Chondrocyte (in vitro differentiated cells): ENCODE results near the gene RPL13A. TPM values are rescaled to one million over a fixed set of nuclear protein-coding genes. Genes with fewer than 3 reads are reported as not detected.
"Not testable (repeated sequence)": the region's sequence is repeated elsewhere in the genome, so short reads cannot be mapped to it uniquely, and the experiment has no call there.

Source experiments
- DNase-seq: peaks from one replicate; pipeline ENCODE4 v3.0.0; 2021; ENCODE audit warnings: mixed read lengths, low spot score
- H3K27ac Mint-ChIP-seq: one replicate; pipeline ENCODE4 v1.8.0; 2021; ENCODE audit warnings: mild to moderate bottlenecking, moderate library complexity, mixed read lengths; ENCODE audit not compliant: unreplicated experiment
- H3K27me3 Mint-ChIP-seq: 2 replicates; pipeline ENCODE4 v1.8.0; 2021; ENCODE audit warnings: low read depth, mixed read lengths
- H3K36me3 Mint-ChIP-seq: 2 replicates; pipeline ENCODE4 v1.8.0; 2021; ENCODE audit warnings: low read depth, mixed read lengths
- H3K4me1 Mint-ChIP-seq: 2 replicates; pipeline ENCODE4 v1.8.0; 2021; ENCODE audit warnings: low read depth, mild to moderate bottlenecking, mixed read lengths
- H3K4me3 Mint-ChIP-seq: one replicate; pipeline ENCODE4 v1.8.0; 2021; ENCODE audit warnings: mild to moderate bottlenecking, moderate library complexity, mixed read lengths; ENCODE audit not compliant: unreplicated experiment
- H3K9me3 Mint-ChIP-seq: 2 replicates; pipeline ENCODE4 v1.8.0; 2021; ENCODE audit warnings: low read depth, mixed read lengths
- CTCF ChIP-seq: fragments of 200-600 bp; sonication (generic); IDR thresholded peaks from 2 replicates; pipeline ENCODE4 v1.5.0; 2021; ENCODE audit warnings: antibody characterized with exemption, mild to moderate bottlenecking, moderate library complexity
- total RNA-seq: library from RNA; stranded (reverse); gene quantifications from 3 replicates; pipeline ENCODE4 v1.2.1, GENCODE V29; 2021

Gene RPL13A
- total RNA-seq, 1 donor from 2014 or later = 1,602 TPM

GRCh38 chr19:49441210-49441959 lies 46.0 kb upstream of the RPL13A start, which contains the start of gene SLC17A7:
Gene SLC17A7 (minus strand): TSS chr19:49441527. CDS start chr19:49441379, 148 bp downstream.
- H3K36me3 Mint-ChIP-seq = no peaks in the 10 kb centered on the region
- no peak for DNase-seq
- no peaks in the 10 kb centered on the region for H3K9me3 Mint-ChIP-seq
- peak within 1 kb of the TSS; percentile 76 for H3K4me3 Mint-ChIP-seq
- peak; percentile 37 for TF ChIP-seq CTCF
- H3K27me3 Mint-ChIP-seq = peaks cover 57% of the 10 kb centered on the region
- peaks cover 21% of the 10 kb centered on the region for H3K4me1 Mint-ChIP-seq
- peak within 1 kb of the TSS; percentile 22 for H3K27ac Mint-ChIP-seq

GRCh38 chr19:49441960-49442350 lies 45.5 kb upstream of the RPL13A start:
- H3K4me3 Mint-ChIP-seq = peak overlapping the region; percentile 76
- DNase-seq = no peak
- H3K9me3 Mint-ChIP-seq = no peaks in the 10 kb centered on the region
- H3K4me1 Mint-ChIP-seq = peaks cover 21% of the 10 kb centered on the region
- H3K27me3 Mint-ChIP-seq = peaks cover 51% of the 10 kb centered on the region
- H3K27ac Mint-ChIP-seq = peak overlapping the region; percentile 1
- no peak for TF ChIP-seq CTCF
- no peaks in the 10 kb centered on the region for H3K36me3 Mint-ChIP-seq

- H3K4me1 Mint-ChIP-seq = peaks cover 21% of the 10 kb centered on the region
- peak overlapping the region; percentile 22 for H3K27ac Mint-ChIP-seq
- no peaks in the 10 kb centered on the region for H3K36me3 Mint-ChIP-seq
- H3K27me3 Mint-ChIP-seq = peaks cover 48% of the 10 kb centered on the region
- no peak for DNase-seq
- no peaks in the 10 kb centered on the region for H3K9me3 Mint-ChIP-seq
- TF ChIP-seq CTCF = no peak
- H3K4me3 Mint-ChIP-seq = peak overlapping the region; percentile 76
These were observed 45.1 kb upstream of the RPL13A start for GRCh38 chr19:49442354-49442753.

DNA sequence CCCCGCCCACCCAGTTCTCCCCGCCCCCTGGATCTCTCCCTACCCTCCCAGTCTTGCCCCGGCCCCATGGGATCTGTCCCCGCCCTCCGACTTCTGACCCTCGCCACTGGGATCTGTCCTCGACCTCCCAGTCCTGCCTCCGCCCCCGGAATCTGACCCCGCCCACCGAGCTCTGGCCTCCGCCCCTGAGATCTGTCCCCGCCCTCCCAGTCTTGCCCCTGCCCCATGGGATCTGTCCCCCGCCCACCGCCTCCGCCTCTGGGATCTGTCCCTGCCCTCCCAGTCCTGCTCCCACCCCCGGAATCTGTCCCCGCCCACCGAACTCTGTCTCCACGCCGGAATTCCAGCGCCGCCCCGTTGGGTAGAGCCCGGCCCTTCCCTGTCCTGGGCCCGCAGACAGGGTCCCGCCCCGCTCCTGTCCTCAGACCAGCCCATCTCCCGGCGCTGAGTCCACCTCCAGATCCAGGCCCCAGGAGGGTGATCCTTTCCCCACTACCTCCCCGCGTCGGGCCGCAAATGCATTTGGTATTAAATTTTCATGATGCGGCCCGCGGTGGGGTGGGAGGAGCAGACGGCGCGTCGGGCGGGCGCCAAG lies 44.5 kb upstream of the RPL13A start:
- peaks cover 43% of the 10 kb centered on the region for H3K27me3 Mint-ChIP-seq
- H3K36me3 Mint-ChIP-seq = no peaks in the 10 kb centered on the region
- peak overlapping the region; percentile 76 for H3K4me3 Mint-ChIP-seq
- no peak for TF ChIP-seq CTCF
- H3K9me3 Mint-ChIP-seq = no peaks in the 10 kb centered on the region
- H3K4me1 Mint-ChIP-seq = peaks cover 21% of the 10 kb centered on the region
- H3K27ac Mint-ChIP-seq = peak overlapping the region; percentile 87
- DNase-seq = peak; percentile 96

DNA sequence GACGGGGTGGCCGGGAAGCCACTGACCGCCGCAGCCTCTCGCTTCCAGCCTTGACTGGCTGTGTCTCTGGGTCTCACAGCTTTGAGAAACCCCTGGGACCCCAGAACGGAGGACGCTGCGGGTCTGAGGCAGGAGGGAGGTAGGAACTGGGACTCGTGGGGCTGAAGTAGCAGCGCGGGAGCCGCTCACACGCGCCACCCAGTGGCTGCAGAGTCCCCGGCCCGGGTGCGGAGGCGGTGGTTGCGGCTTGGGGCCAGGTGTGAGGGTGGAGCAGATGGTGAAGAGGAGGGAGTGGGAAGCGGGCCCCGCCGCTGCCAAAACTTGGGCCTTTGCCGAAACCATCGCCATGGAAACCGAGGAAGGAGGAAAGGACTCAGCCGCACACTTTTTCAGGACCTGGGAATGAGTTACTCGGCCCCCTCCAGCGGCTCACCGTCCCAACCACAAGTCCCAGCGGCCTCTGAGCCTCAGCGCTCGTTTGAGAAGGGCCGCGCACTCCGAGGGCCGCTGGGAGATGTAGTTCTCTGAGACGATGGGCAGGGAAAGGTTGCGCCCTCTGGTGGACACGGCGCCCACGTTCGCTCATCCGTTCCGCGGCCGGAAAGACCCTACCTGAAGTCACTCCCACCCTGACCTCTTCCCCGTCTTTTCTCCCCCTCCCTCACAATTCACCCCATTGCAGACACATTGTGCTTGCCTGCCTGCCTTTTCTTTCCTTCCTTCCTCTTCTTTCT lies 43.9 kb upstream of the RPL13A start:
- Mint-ChIP-seq H3K4me3 (peak overlapping the region; percentile 76), H3K36me3 (no peaks in the 10 kb centered on the region), H3K27ac (peak overlapping the region; percentile 87), H3K27me3 (peaks cover 36% of the 10 kb centered on the region), H3K4me1 (peaks cover 21% of the 10 kb centered on the region), H3K9me3 (no peaks in the 10 kb centered on the region)
- TF ChIP-seq CTCF = peak; percentile 97
- DNase-seq = peak; percentile 97

DNA sequence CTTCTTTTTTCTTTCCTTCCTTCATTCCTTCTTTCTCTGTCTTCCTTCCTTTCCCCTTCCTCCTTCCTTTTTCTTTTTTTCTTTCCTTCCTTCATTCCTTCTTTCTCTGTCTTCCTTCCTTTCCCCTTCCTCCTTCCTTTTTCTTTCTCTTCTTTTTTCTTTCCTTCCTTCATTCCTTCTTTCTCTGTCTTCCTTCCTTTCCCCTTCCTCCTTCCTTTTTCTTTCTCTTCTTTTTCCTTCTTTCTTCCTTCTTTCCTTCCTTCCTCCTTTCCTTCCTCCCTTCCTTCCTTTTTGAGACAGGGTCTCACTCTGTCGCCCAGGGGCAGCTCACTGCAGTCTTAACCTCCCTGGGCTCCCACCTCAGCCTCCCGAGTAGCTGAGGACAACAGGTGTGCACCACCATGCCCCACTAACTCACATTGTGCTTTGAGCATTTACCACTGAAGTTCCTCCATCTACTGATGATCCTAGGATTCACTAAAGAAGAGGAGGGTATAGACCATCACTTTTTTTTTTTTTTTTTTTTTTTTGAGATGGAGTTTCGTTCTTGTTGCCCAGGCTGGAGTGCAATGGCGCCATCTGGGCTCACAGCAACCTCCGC lies 43.2 kb upstream of the RPL13A start:
- DNase-seq, H3K9me3 Mint-ChIP-seq, H3K36me3 Mint-ChIP-seq: not testable (repeated sequence)
- H3K27ac Mint-ChIP-seq = peak overlapping the region; percentile 5
- peaks cover 30% of the 10 kb centered on the region for H3K27me3 Mint-ChIP-seq
- peak overlapping the region; percentile 76 for H3K4me3 Mint-ChIP-seq
- peaks cover 21% of the 10 kb centered on the region for H3K4me1 Mint-ChIP-seq
